Ovary (tissue), 9 donors: Measurements from ENCODE around the gene LYPLA2. TPM values are rescaled to one million over a fixed set of nuclear protein-coding genes. Genes with fewer than 3 reads are reported as not detected.

Experiments
- DNase-seq, 5 donors: peaks; one replicate each; pipeline ENCODE4 v3.0.0-alpha.2; 2019 to 2020
- H3K27ac ChIP-seq, 2 donors: fragments of 200-600 bp; one replicate each; pipeline versions ENCODE4 v1.5.1 to v1.8.0; 2019 to 2022
- H3K27me3 ChIP-seq: fragments of 200-600 bp; one replicate; pipeline ENCODE4 v1.8.0; 2022
- H3K36me3 ChIP-seq: fragments of 200-600 bp; sonication (generic); one replicate; pipeline ENCODE4 v1.5.1; 2019
- H3K4me1 ChIP-seq: one replicate; pipeline ENCODE4 v1.8.1; 2013; ENCODE audit warnings: mild to moderate bottlenecking, moderate library complexity; ENCODE audit not compliant: insufficient read depth
- H3K4me3 ChIP-seq: fragments of 200-600 bp; sonication (generic); one replicate; pipeline ENCODE4 v1.5.1; 2017
- H3K9me3 ChIP-seq, 2 donors: fragments of 200-600 bp in 1 of 2; sonication (generic) in 1 of 2; one replicate each; pipeline versions ENCODE4 v1.5.1 to v1.8.1; 2013 to 2019; ENCODE audit warnings: mild to moderate bottlenecking in 1 of 2, moderate library complexity in 1 of 2
- CTCF ChIP-seq, 3 donors: fragments of 450-650 bp in 2 of 3; fragments of 200-600 bp in 1 of 3; IDR thresholded peaks; one replicate each; pipeline versions ENCODE4 v1.5.1 to v1.8.0; 2016 to 2022; ENCODE audit warnings: antibody characterized with exemption in 3 of 3, mild to moderate bottlenecking in 1 of 3
- EP300 ChIP-seq: sonication (generic); formaldehyde crosslinking; IDR thresholded peaks from one replicate; pipeline ENCODE4 v1.6.1; 2017; ENCODE audit warnings: antibody characterized with exemption
- POLR2A ChIP-seq: fragments of 450-650 bp; IDR thresholded peaks from one replicate; pipeline ENCODE4 v1.6.1; 2017; ENCODE audit warnings: antibody characterized with exemption, mild to moderate bottlenecking, moderate library complexity
- WGBS, 3 donors: extraction: QIAGEN DNeasy Blood & Tissue Kit in 1 of 3; methylation state at CpG; one replicate each; pipeline versions ENCODE4 v1.1.5 to v1.1.7; 2013 to 2017; 5-methylcytosine and 5-hydroxymethylcytosine counted together
- intact Hi-C, 4 donors: fragments of 100-400 bp; cut with DNase I; formaldehyde crosslinking; loops; one replicate each; pipeline versions ENCODE4 v1.11.0 to v1.15.1; 2022 to 2023
- polyA plus RNA-seq, 2 donors: library from polyadenylated mRNA; stranded (reverse); fragments of 200-250 nt in 1 of 2; fragments of 350-450 nt in 1 of 2; fragmentation: Illumina TruSeq in 1 of 2; extraction: RNeasy Lipid Tissue Mini Kit (QIAGEN cat#74804) in 1 of 2; gene quantifications; one replicate each; pipeline ENCODE4 v1.2.3, GENCODE V29; 2013 to 2014
- total RNA-seq, 7 donors: library from RNA; depleted of rRNA in 2 of 7; stranded (reverse); fragments of >200 nt in 2 of 7; fragmentation: NEBNext Ultra II Directional in 3 of 7; extraction: Animal tissue kit (Norgen Biotek cat#: 25700) in 3 of 7; gene quantifications; one replicate each; pipeline versions ENCODE4 v1.1.0 to v1.2.4, GENCODE V29; 2016 to 2023
- donor health status: DM: no; HTN: no; CAD: no; lungs with moderate emphysema.
- donor health status: DM: no; HTN: no; CAD: no.
- donor health status: Bipolar disorder and iron deficiency.
- donor health status: DM: yes; HTN: yes; CAD: no.
- donor health status: DM: no; HTN: no; CAD: no.
- donor health status: DM: yes; HTN: yes; CAD: no.

Gene LYPLA2
- total and polyA plus RNA-seq, 9 donors, result 8.5 to 33.2 (median 26.0) TPM

GRCh38 chr1:23751815-23752200 lies 39.1 kb upstream of the LYPLA2 start:
- Histone ChIP-seq H3K36me3 (no peaks in the 10 kb centered on the region), H3K4me1 (no peaks in the 10 kb centered on the region), H3K27ac (no peak overlapping the region), H3K27me3 (no peaks in the 10 kb centered on the region), H3K9me3 (no peaks in the 10 kb centered on the region), H3K4me3 (no peak overlapping the region)
- TF ChIP-seq CTCF (IDR thresholded peaks at IDR 0.05), result no peak
- no peak for TF ChIP-seq EP300
- TF ChIP-seq POLR2A, result no peak
- WGBS, 3 donors, result 70 to 75% (median 75%) methylated on average over 4 of the region's 4 CpGs
- no peak for DNase-seq
- intact Hi-C loops, result no loop called here

- Histone ChIP-seq H3K9me3 (no peaks in the 10 kb centered on the region), H3K27ac (no peak overlapping the region), H3K36me3 (no peaks in the 10 kb centered on the region), H3K4me3 (no peak overlapping the region), H3K27me3 (no peaks in the 10 kb centered on the region), H3K4me1 (no peaks in the 10 kb centered on the region)
- DNase-seq, result no peak
- intact Hi-C loops, result no loop called here
- no peak for TF ChIP-seq CTCF (IDR thresholded peaks at IDR 0.05)
- TF ChIP-seq EP300, result no peak
- TF ChIP-seq POLR2A, result no peak
- WGBS, 3 donors, result 29 to 44% (median 36%) methylated on average over 1 of the region's 1 CpG
These were observed 38.0 kb upstream of the LYPLA2 start for GRCh38 chr1:23752909-23753308.

GRCh38 chr1:23756676-23757075 lies 34.3 kb upstream of the LYPLA2 start:
- DNase-seq, result no peak
- H3K36me3 ChIP-seq, result no peaks in the 10 kb centered on the region
- no peaks in the 10 kb centered on the region for H3K9me3 ChIP-seq
- no peaks in the 10 kb centered on the region for H3K27me3 ChIP-seq
- H3K4me1 ChIP-seq, result no peaks in the 10 kb centered on the region
- H3K27ac ChIP-seq, result no peak overlapping the region
- intact Hi-C loops, result no loop called here
- 80 to 84% (median 81%) methylated on average over 3 of the region's 3 CpGs for WGBS, 3 donors
- TF ChIP-seq POLR2A (no peak), CTCF (IDR thresholded peaks at IDR 0.05) (no peak), EP300 (no peak)
- H3K4me3 ChIP-seq, result no peak overlapping the region

GRCh38 chr1:23757812-23758211 lies 33.1 kb upstream of the LYPLA2 start:
- no peak overlapping the region for H3K27ac ChIP-seq
- intact Hi-C loops, result no loop called here
- no peaks in the 10 kb centered on the region for H3K4me1 ChIP-seq
- no peaks in the 10 kb centered on the region for H3K27me3 ChIP-seq
- 80 to 94% (median 93%) methylated on average over 1 of the region's 1 CpG for WGBS, 3 donors
- no peaks in the 10 kb centered on the region for H3K36me3 ChIP-seq
- no peak overlapping the region for H3K4me3 ChIP-seq
- TF ChIP-seq POLR2A (no peak), EP300 (no peak), CTCF (IDR thresholded peaks at IDR 0.05) (no peak)
- no peak for DNase-seq
- H3K9me3 ChIP-seq, result no peaks in the 10 kb centered on the region

GRCh38 chr1:23759277-23759676 lies 31.7 kb upstream of the LYPLA2 start:
- no peak for DNase-seq
- intact Hi-C loops, result no loop called here
- no peaks in the 10 kb centered on the region for H3K9me3 ChIP-seq
- no peaks in the 10 kb centered on the region for H3K36me3 ChIP-seq
- WGBS, 3 donors, result 14 to 25% (median 22%) methylated on average over 4 of the region's 4 CpGs
- no peaks in the 10 kb centered on the region for H3K27me3 ChIP-seq
- no peaks in the 10 kb centered on the region for H3K4me1 ChIP-seq
- no peak overlapping the region for H3K4me3 ChIP-seq
- TF ChIP-seq POLR2A, result no peak
- no peak for TF ChIP-seq CTCF (IDR thresholded peaks at IDR 0.05)
- TF ChIP-seq EP300, result no peak
- no peak overlapping the region for H3K27ac ChIP-seq
